ENCODE results near the gene TIMM23. TPM values are rescaled to one million over a fixed set of nuclear protein-coding genes. Genes with fewer than 3 reads are reported as not detected.
"Not testable (repeated sequence)": the region's sequence is repeated elsewhere in the genome, so short reads cannot be mapped to it uniquely, and the experiment has no call there.

The TIMM23 gene
- total RNA-seq, 2 experiments from 2014 or later: 72.6 to 79.5 TPM

DNA sequence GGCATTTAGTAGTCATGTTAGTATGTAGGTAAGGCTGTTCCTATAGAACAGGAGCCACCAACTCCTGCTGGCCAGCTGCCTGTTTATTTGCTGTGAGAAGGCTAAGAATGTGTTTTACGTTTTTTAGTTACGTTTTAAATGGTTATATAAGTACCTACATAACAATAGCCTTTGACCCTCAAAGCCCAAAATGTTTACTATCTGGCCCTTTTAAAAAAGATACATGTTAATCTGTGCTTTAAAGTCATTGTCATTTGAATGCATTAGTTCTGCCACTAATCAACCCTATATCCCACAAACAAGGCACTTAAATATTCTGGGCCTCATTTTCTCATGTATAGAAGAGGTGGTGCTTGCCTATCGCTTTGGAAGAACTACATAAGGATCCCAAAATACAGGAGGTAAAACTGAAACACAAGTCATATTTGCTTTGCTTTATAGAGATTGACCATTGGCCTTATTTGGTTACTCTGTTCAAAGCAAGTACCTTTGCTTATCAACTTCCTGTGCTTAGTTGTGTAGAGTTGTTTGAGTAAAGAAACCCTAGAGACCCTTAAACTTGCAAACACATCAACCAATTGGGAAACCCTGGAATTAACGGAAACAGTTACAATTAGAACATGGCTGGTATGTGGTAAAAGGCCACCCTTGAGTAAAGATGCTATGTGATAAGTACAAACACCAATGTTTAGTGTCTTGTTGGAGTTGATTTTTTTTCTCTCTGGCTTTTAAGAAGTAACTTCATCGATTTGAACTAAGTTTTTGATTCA, 25.9 kb downstream of the TIMM23 start:
- ATAC-seq: no peak
- no peak for DNase-seq
- Mint-ChIP-seq H3K27ac (no peak overlapping the region), H3K4me3 (no peak overlapping the region), H3K9me3 (ENCODE audit: low read depth) (peaks cover 3% of the 10 kb centered on the region), H3K4me1 (no peaks in the 10 kb centered on the region), H3K36me3 (ENCODE audit: low read depth) (peaks cover 42% of the 10 kb centered on the region), H3K27me3 (no peaks in the 10 kb centered on the region)
- CTCF ChIA-PET: no interaction called here
- intact Hi-C loops (cut with DNase I, micrococcal nuclease): loop anchor here in 1 of 2 experiments (10.0 kb wide), 1 partner anchor 993 kb away; the partner anchor contains the start of gene ZNF22
- POLR2A ChIA-PET: no interaction called here

DNA sequence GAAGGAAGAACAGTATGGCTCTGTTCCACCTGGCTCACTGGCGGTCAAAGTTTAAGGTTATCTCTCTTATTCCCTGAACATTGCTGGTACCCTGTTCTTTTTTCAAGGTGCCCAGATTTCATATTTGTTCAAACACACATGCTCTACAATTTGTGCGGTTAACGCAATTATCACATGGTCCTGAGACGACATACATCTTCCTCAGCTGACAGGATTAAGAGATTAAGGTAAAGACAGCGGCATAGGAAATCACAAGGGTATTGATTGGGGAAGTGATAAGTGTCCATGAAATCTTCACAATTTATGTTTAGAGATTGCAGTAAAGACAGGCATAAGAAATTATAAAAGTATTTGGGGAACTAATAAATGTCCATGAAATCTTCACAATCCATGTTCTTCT, 27.7 kb downstream of the TIMM23 start:
- peaks cover 45% of the 10 kb centered on the region for H3K36me3 Mint-ChIP-seq (ENCODE audit: low read depth)
- DNase-seq; CTCF ChIA-PET; H3K27me3 Mint-ChIP-seq; POLR2A ChIA-PET; H3K4me1 Mint-ChIP-seq; H3K27ac Mint-ChIP-seq; H3K4me3 Mint-ChIP-seq; ATAC-seq; H3K9me3 Mint-ChIP-seq (ENCODE audit: low read depth): not testable (repeated sequence)
- intact Hi-C loops (cut with DNase I, micrococcal nuclease): loop anchor here in 1 of 2 experiments (10.0 kb wide), 1 partner anchor 995 kb away; the partner anchor contains the start of gene ZNF22

DNA sequence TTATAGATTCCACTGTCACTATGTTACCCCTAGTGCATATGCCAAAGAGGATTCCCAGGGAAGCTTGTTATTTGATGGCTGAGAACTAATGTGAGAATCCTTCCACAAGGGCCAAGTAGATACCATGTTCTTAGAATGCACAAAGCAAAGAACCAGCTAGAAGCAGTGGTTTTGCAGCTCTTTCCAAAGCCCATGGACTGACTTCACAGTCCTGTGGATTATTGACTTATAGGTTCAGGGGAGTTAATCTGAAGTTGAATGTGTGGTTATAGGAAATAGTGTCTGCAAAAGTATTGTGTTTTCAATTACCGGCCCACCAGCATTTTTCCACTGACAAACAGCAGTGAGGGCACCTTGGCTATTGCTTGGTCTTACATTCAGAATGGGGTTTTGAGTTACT, 28.2 kb downstream of the TIMM23 start:
- DNase-seq: no peak
- H3K36me3 Mint-ChIP-seq (ENCODE audit: low read depth): peaks cover 45% of the 10 kb centered on the region

DNA sequence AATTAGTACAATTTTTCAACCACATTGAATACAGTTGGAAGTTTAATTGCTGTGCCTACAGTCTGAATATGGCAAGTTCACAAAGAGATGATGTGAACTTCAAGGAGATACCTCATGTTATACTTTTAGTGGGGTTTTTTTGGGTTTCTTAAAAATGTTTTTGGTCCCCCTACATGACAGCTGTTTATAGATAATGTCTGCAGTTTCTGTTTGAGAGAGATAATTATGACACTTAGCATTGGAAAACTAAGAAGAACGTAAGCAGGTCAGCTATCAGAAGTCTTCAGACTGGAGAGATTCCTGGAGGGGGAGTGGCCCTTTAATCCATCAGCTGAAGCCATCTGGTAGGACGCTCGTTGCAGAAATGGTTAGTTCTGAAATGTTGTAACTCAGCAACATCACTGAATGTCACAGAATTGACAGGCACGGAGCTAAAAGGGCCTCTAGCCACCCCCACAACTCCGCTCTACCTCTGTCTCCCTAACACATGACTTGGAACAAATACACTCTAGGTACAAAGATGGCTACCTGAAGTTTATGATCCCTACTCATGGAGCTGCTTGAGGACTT, 29.0 kb downstream of the TIMM23 start:
- ATAC-seq: no peak
- Mint-ChIP-seq H3K36me3 (ENCODE audit: low read depth) (peaks cover 45% of the 10 kb centered on the region), H3K27me3 (no peaks in the 10 kb centered on the region), H3K27ac (no peak overlapping the region), H3K4me1 (no peaks in the 10 kb centered on the region), H3K9me3 (ENCODE audit: low read depth) (peaks cover 3% of the 10 kb centered on the region), H3K4me3 (no peak overlapping the region)
- ChIA-PET CTCF (interaction anchor here (0.6 to 1.6 kb wide), 2 partner anchors 16 to 17 kb away, joined by 3 to 4 read pairs; no protein-coding TSS in a partner anchor), POLR2A (interaction anchor here (1.2 kb wide), 1 partner anchor 20 kb away, joined by 3 read pairs; no protein-coding TSS in a partner anchor)
- no peak for DNase-seq
- intact Hi-C loops (cut with DNase I, micrococcal nuclease): no loop called here

More for the DNA sequence above, 28.2 kb downstream of the TIMM23 start:
- Mint-ChIP-seq H3K4me1 (no peaks in the 10 kb centered on the region), H3K9me3 (ENCODE audit: low read depth) (peaks cover 3% of the 10 kb centered on the region), H3K27ac (no peak overlapping the region), H3K4me3 (no peak overlapping the region), H3K27me3 (no peaks in the 10 kb centered on the region)
- no peak for ATAC-seq
- ChIA-PET CTCF (no interaction called here), POLR2A (no interaction called here)
- intact Hi-C loops (cut with DNase I, micrococcal nuclease): no loop called here

DNA sequence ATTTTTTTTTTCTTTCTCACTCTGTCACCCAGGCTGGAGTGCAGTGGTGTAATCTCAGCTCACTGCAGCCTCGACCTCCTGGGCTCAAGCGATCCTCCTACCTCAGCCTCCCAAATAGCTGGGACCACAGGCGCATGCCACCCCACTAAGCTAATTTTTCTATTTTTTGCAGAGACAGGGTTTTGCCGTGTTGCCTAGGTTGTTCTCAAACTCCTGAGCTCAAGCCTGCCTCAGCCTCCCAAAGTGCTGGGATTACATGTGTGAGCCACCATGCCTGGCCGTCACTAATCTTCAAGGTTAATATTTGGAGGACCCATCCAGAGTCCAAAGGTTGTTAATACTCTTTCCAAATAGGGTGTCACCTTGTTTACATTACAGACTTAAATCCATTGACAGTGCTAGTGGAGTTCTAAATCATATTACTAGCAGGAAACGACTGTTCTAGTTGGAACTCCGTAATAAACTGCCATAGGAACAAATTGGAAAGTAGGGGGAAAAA, 29.9 kb downstream of the TIMM23 start:
- ChIA-PET CTCF (interaction anchor here (1.6 kb wide), 1 partner anchor 16 kb away, joined by 4 read pairs; no protein-coding TSS in a partner anchor), POLR2A (interaction anchor here (1.2 kb wide), 1 partner anchor 19 kb away, joined by 3 read pairs; no protein-coding TSS in a partner anchor)
- H3K27me3 Mint-ChIP-seq; intact Hi-C loops (cut with DNase I, micrococcal nuclease); DNase-seq; H3K4me1 Mint-ChIP-seq; H3K9me3 Mint-ChIP-seq (ENCODE audit: low read depth); H3K27ac Mint-ChIP-seq; H3K4me3 Mint-ChIP-seq; ATAC-seq: not testable (repeated sequence)
- peaks cover 49% of the 10 kb centered on the region for H3K36me3 Mint-ChIP-seq (ENCODE audit: low read depth)

DNA sequence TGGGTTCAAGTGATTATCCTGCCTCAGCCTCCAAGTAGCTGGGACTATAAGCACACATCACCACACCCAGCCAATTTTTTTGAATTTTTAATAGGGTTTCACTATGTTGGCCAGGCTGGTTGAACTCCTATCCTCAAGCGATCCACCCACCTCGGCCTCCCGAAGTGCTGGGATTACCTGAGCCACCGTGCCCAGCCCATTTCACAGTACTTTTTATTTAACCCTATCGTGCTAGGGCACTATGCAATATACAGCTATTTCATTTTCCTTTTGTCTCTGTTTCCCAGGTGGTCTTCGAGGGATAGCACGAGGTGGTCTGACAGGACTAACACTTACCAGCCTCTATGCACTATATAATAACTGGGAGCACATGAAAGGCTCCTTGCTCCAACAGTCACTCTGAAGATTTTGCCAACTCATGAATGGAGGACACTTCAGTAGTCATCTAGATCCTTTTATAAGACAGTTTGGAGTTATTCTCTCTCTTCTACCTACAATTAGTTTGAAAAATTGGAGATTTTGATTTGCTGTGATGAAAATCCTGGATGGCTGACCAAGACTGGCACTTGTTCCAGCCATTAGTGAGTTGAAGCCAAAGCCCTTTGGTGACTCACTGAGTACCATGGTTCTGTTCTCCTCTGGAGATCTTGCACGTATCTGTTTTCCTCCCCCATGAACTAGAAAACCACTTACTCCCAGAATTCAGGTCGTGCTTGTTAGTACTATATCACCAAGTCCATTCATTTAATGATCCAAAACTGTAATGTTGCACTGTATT, 30.8 kb downstream of the TIMM23 start:
- H3K27ac Mint-ChIP-seq: no peak overlapping the region
- CTCF ChIA-PET: interaction anchor here (1.0 to 1.6 kb wide), 3 partner anchors 12 to 15 kb away, joined by 3 to 4 read pairs (median 3); no protein-coding TSS in a partner anchor
- H3K27me3 Mint-ChIP-seq: no peaks in the 10 kb centered on the region
- ATAC-seq (no peak), DNase-seq (no peak)
- no peaks in the 10 kb centered on the region for H3K4me1 Mint-ChIP-seq
- intact Hi-C loops (cut with DNase I, micrococcal nuclease): no loop called here
- H3K36me3 Mint-ChIP-seq (ENCODE audit: low read depth): peaks cover 48% of the 10 kb centered on the region
- H3K4me3 Mint-ChIP-seq: no peak overlapping the region
- H3K9me3 Mint-ChIP-seq (ENCODE audit: low read depth): peaks cover 3% of the 10 kb centered on the region
- POLR2A ChIA-PET: no interaction called here

DNA sequence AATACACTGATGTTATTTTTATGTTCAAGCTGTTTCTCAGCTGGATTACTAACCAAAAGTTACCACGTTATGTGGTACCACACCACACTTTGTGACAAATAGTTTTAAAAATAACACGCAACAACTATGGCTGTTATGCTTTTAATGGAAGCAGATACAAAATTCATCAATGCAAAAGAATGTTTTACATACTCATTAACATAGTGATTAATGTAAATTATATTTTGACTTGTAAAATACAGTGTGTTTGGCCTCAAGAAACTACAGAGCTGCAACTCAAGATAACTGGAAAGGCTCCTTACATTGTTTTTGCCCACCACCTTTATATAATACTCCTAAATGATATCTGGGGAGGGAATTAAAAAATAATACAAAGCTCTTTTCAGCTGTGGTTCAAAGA, 32.7 kb downstream of the TIMM23 start:
- ChIA-PET POLR2A (no interaction called here), CTCF (interaction anchor here (1.5 kb wide), 1 partner anchor 21 kb away, joined by 5 read pairs; no protein-coding TSS in a partner anchor)
- H3K4me1 Mint-ChIP-seq: no peaks in the 10 kb centered on the region
- intact Hi-C loops (cut with DNase I, micrococcal nuclease): no loop called here
- no peak overlapping the region for H3K27ac Mint-ChIP-seq
- no peaks in the 10 kb centered on the region for H3K9me3 Mint-ChIP-seq (ENCODE audit: low read depth)
- DNase-seq (no peak), ATAC-seq (no peak)
- H3K36me3 Mint-ChIP-seq (ENCODE audit: low read depth): peaks cover 45% of the 10 kb centered on the region
- H3K27me3 Mint-ChIP-seq: no peaks in the 10 kb centered on the region
- no peak overlapping the region for H3K4me3 Mint-ChIP-seq

DNA sequence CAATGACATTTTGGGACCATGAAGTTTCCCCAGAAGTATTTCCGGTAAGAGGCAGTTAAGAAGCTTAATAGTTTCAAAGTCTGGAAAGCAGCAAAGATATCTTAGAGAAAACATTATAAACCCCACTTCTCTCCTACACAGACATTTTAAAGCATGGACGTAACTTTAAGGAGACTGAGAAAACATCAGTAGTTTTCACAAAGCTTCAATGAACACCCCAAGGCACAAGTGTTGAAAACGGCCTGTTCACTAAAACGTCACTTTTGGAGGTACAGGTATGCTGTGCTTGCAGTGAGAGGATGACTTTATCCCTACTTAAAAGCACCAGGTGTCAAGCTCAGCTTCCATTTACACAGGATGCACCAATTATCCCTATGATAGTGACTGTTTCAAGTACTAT, 33.1 kb downstream of the TIMM23 start:
- Mint-ChIP-seq H3K4me3 (no peak overlapping the region), H3K4me1 (no peaks in the 10 kb centered on the region), H3K36me3 (ENCODE audit: low read depth) (peaks cover 45% of the 10 kb centered on the region), H3K27me3 (no peaks in the 10 kb centered on the region), H3K27ac (no peak overlapping the region), H3K9me3 (ENCODE audit: low read depth) (no peaks in the 10 kb centered on the region)
- ChIA-PET POLR2A (no interaction called here), CTCF (interaction anchor here (1.5 kb wide), 2 partner anchors 21 to 24 kb away, joined by 5 read pairs; no protein-coding TSS in a partner anchor)
- DNase-seq: no peak
- intact Hi-C loops (cut with DNase I, micrococcal nuclease): no loop called here
- no peak for ATAC-seq

DNA sequence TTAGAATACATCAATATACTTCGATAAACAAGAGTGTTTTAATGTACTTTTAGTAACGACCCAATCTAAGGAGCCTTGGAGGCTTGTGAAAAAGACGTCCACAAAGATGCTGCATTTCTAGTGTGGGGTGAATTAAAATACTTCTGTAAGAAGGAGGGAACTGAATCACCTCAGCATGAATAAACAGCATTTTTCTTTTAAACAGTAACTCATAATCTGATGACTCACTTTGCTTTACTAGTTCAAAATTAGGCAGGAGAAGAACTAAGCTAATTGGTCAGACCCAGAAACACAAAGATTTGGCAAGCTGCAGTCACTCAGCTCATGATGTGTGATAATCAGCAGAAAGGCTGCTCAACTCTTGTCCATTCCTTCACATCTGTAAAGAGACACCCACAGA, 33.9 kb downstream of the TIMM23 start:
- H3K4me1 Mint-ChIP-seq: no peaks in the 10 kb centered on the region
- no peaks in the 10 kb centered on the region for H3K27me3 Mint-ChIP-seq
- H3K27ac Mint-ChIP-seq: peak overlapping the region; percentile 51
- DNase-seq: no peak
- POLR2A ChIA-PET: no interaction called here
- peaks cover 51% of the 10 kb centered on the region for H3K36me3 Mint-ChIP-seq (ENCODE audit: low read depth)
- CTCF ChIA-PET: interaction anchor here (1.2 to 1.5 kb wide), 2 partner anchors 23 to 89 kb away, joined by 3 to 5 read pairs; no protein-coding TSS in a partner anchor
- H3K4me3 Mint-ChIP-seq: no peak overlapping the region
- intact Hi-C loops (cut with DNase I, micrococcal nuclease): no loop called here
- peak; percentile 42 for ATAC-seq
- no peaks in the 10 kb centered on the region for H3K9me3 Mint-ChIP-seq (ENCODE audit: low read depth)

DNA sequence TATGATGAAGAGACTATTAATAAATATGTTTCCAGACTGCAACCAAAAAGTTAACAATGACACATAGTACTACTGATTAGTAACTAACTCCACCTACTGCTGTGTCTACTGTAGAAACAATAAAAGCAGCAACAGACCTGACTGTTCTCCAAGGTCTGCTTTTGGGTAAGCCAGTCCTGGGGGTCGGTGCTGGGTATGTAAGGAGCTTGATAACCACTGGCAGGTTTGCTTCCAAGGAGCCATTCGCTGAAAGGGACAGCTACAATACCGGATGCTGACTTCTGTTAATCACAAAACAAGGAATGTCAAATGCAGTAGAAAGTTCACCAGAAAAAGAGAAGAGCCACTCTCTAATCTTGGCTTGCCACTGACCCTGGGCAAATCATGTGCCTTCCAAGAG, 40.5 kb downstream of the TIMM23 start:
- ATAC-seq (no peak), DNase-seq (no peak)
- Mint-ChIP-seq H3K9me3 (ENCODE audit: low read depth) (no peaks in the 10 kb centered on the region), H3K4me3 (no peak overlapping the region), H3K27ac (no peak overlapping the region), H3K4me1 (peaks cover 16% of the 10 kb centered on the region), H3K36me3 (ENCODE audit: low read depth) (peaks cover 50% of the 10 kb centered on the region), H3K27me3 (no peaks in the 10 kb centered on the region)
- CTCF ChIA-PET: no interaction called here
- POLR2A ChIA-PET: no interaction called here
- intact Hi-C loops (cut with DNase I, micrococcal nuclease): no loop called here

DNA sequence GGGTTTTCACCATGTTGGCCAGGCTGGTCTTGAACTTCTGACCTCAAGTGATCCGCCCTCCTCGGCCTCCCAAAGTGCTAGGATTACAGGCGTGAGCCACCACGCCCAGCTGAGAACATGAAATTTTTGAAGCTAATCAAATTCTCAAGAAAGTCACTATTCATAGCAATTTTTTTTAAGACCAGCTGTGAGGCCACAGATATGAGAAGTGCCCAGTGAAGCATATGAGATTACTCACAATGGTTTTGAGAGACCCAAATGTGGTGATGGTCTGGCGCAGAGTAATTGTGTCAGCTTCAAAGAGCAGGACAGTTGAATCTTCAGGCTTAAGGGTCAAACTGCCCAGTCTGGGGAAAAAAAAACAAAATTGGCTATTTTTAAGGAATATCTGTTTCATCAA, 41.9 kb downstream of the TIMM23 start:
- Mint-ChIP-seq H3K27me3 (no peaks in the 10 kb centered on the region), H3K36me3 (ENCODE audit: low read depth) (peaks cover 43% of the 10 kb centered on the region), H3K27ac (peak overlapping the region; percentile 75), H3K4me1 (peaks cover 31% of the 10 kb centered on the region), H3K9me3 (ENCODE audit: low read depth) (no peaks in the 10 kb centered on the region), H3K4me3 (no peak overlapping the region)
- intact Hi-C loops (cut with DNase I, micrococcal nuclease): no loop called here
- ATAC-seq: no peak
- POLR2A ChIA-PET: interaction anchor here (0.6 kb wide), 1 partner anchor 9 kb away, joined by 4 read pairs; no protein-coding TSS in a partner anchor
- DNase-seq: no peak
- CTCF ChIA-PET: no interaction called here

Data from activated CD4-positive, alpha-beta T cell treated with anti-CD3 and anti-CD28 coated beads for 36 hours (primary cell).